GM21786 (cell line): Measurements from ENCODE around the gene CRACR2A.

ENCODE experiments used
- ATAC-seq: cut with Tn5 transposase; IDR thresholded peaks from one replicate; pipeline ENCODE4 v1.9.1; 2021; ENCODE audit not compliant: unreplicated experiment

CRACR2A gene

DNA sequence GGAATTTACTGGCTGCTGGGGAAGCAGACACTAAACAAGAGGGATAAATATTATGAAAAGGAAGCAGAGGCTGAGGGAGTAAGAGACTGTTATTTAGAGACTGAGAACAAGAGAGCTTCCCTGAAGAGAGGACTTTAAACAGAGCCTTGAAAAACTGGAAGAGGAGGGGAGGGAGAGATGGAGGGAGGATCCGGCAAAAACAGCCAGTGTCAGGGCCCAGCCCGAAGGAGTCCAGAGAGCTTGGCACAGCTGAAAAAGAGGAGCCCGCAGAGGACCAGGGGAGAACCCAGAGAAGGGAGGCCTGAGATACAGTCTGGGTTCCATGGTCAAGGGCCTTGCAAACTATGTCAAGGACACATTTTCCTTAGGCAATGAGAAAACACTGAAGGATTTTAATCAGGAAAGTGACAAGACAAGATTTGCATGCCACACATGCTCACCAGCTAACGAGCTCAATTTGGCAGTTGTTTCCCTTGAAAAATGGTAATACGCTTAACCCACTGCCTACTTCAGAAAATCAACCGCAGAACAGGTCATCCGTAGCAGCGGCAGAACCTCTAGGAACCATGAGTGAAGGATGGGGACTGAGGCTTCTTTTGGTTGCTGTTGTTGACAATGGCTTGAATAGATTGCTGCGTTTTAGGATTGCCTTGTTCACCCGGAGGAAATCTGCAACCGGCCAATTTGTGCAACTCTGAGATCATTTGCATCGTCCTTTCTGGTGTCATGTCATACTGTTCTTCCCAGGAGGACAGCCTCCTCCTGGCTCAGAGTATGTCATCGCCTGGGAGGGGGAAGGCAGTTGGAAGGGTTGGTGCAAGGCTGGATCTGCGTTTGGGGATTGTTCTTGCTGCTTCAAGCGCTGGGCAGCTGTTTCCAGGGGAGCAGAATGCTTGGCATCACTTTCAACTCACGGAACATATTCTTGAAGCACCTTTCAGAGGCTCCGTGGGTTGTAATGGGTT lies 153.7 kb downstream of the CRACR2A start:
- no peak for ATAC-seq

DNA sequence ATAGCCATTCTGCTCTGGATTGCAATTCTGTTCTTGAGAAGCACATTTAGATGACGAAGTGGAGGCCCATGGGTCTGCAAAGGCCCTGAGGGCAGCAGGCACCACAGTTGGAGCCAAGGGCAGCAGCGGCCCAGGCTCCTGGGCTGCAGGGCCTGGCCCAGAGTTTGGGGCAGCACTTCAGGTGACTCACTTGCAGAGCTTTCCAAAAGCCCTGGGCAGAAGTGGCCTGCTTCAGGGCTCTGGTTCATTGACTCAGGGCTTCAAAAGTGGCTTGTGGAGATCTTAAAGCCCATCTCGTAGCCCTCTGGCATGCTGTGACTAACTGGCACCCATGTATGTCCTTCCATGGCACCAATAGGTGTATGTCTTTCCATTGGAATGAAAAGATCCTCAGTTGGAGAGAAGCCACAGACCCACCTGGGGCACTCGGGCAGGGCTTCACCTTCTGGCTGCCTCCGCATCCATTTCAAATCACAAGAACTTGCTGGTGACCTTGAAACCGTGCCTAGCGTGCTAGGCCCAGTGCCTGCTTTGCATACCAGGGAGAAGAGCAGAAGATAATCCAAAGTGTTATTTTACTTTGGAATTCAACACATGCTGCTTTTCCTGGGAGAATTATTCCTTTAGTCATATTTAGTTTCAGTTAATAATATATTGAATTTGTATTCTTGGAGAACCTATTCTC lies 155.2 kb downstream of the CRACR2A start:
- ATAC-seq: no peak

- no peak for ATAC-seq
These were observed 156.1 kb downstream of the CRACR2A start for GRCh38 chr12:3596703-3597415.

GRCh38 chr12:3595721-3596120 lies 157.2 kb downstream of the CRACR2A start:
- ATAC-seq: no peak

- ATAC-seq: no peak
These were observed 157.9 kb downstream of the CRACR2A start for GRCh38 chr12:3594966-3595365.

- no peak for ATAC-seq
These were observed 158.9 kb downstream of the CRACR2A start for GRCh38 chr12:3593906-3594483.

GRCh38 chr12:3592856-3593625 lies 159.9 kb downstream of the CRACR2A start:
- no peak for ATAC-seq

GRCh38 chr12:3589745-3590144 lies 163.2 kb downstream of the CRACR2A start:
- no peak for ATAC-seq

- no peak for ATAC-seq
These were observed 165.4 kb downstream of the CRACR2A start for GRCh38 chr12:3587402-3588013.

DNA sequence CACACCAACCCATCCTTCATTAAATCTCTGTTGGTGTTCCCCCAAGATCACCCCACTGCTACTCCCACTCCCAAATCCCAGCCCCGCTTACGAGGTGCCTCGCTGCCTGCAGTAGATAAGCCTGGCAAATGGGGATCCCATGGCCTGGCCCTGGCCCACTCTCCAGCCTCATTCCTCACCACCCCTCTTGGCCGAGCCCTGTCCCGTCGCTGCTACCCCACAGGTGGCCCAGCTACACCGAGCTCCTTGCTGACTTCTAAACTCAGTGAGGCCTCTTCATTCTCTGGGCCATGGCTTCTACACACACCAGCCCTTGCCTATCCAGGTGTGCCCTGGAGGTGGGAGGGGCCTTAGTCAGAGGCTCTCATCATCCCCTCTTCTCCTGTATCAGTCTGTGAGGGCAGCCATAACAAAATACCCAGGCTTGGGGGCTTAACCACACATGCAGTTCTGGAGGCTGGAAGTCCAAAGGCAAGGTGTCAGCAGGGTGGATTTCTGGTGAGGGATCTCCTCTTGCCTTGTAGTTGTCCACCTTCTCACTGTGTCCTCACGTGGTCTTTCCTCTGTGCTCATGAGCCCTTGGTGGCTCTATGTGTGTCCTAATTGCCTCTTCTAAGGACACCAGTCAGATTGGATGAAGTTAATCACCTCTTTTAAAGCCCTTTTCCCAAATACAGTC lies 169.1 kb downstream of the CRACR2A start:
- no peak for ATAC-seq

GRCh38 chr12:3580094-3580749 lies 172.7 kb downstream of the CRACR2A start:
- no peak for ATAC-seq

GRCh38 chr12:3579446-3580093 lies 173.3 kb downstream of the CRACR2A start:
- no peak for ATAC-seq

DNA sequence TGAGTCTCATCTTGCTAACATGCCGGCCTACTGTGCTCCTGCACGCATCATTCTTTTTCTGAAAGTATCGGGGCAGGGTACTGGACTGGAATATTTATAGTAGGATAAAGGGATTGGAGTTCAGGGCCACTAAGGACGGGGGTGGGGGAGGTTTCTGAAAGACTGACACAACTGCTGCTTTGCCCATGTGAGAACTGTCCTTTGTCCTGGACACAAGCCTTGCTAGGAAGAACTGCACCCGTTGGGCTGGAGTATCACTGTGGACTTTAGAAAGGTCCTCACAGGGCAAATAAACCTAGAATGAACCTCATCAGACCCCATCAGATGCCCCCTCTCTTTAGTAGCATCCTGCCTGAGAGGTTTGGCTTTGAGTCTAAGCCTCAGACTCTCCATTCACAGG lies 174.4 kb downstream of the CRACR2A start:
- no peak for ATAC-seq

- ATAC-seq: no peak
These were observed 176.0 kb downstream of the CRACR2A start for GRCh38 chr12:3576891-3577290.

GRCh38 chr12:3574986-3575385 lies 177.9 kb downstream of the CRACR2A start:
- no peak for ATAC-seq

GRCh38 chr12:3572560-3572959 lies 180.3 kb downstream of the CRACR2A start:
- ATAC-seq: no peak

DNA sequence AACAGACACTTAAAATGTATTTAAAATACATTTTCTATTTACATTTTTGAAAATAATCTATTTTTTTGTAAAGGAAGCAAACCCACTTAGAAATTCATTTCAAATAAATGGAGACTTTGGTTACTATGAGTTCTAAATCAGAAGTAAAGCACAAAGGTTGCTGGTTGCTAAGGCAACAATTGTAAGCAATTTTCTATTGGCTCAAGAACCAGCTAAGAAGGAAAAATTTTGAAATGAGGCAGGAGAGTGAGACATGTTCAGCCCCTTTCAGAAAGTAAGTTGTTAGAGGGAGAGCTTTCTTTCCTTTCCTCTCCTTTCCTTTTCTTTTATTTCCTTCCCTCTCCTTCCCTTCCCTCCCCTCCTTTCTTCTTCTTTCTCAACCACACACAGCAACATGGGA lies 181.2 kb downstream of the CRACR2A start:
- no peak for ATAC-seq

DNA sequence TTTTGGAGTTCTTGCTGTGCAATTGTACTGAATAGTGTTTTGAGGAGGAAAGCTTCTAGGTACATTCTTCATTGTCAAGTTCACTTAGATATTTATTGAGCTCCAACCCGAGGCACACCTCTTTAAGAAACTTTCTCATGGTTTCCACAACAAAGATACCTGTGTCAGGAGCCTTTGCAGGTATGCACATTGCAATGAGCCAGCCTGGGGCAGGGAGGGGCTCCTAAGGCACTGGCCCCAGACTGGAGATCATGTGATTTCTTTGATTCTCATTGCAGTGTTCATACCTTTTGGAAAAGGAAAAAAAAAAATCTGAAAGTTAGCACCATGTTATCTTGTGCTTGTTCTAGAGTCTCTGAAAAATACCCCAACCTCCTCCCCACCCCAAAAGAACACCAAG lies 181.6 kb downstream of the CRACR2A start:
- no peak for ATAC-seq
